Measurements from ENCODE around the gene PPP4R1. TPM values are rescaled to one million over a fixed set of nuclear protein-coding genes. Genes with fewer than 3 reads are reported as not detected.

The PPP4R1 gene
- total RNA-seq, 4 donors from 2014 or later = 61.7 to 96.0 (median 79.2) TPM

- no peak for TF ChIP-seq CTCF (IDR thresholded peaks at IDR 0.05; ENCODE audit: low read depth)
Measured at GRCh38 chr18:9506046-9506792, 108.1 kb downstream of the PPP4R1 start.

Small RNAs within 50 kb of the gene (small RNA-seq; reads per million reads assigned to genes)
- gene RNU2-27P (not detected), gene RNU6-903P (not detected)

Other genes starting within 250 kb of the PPP4R1 start
- 10 to 100 TPM; 66.4 to 88.3 (median 76.5) TPM for gene RALBP1, start 139.0 kb downstream of the PPP4R1 start, total RNA-seq
- gene RAB31, start 93.7 kb upstream of the PPP4R1 start, total RNA-seq = 10 to 100 TPM; 24.5 to 91.6 (median 70.2) TPM

All from subcutaneous adipose tissue (tissue), 4 donors.